ENCODE results near the gene DLGAP1.

The DLGAP1 gene

GRCh38 chr18:3683483-3683882 is 771.6 kb downstream of the DLGAP1 start (continued):
- TF ChIP-seq, protein P1, sequence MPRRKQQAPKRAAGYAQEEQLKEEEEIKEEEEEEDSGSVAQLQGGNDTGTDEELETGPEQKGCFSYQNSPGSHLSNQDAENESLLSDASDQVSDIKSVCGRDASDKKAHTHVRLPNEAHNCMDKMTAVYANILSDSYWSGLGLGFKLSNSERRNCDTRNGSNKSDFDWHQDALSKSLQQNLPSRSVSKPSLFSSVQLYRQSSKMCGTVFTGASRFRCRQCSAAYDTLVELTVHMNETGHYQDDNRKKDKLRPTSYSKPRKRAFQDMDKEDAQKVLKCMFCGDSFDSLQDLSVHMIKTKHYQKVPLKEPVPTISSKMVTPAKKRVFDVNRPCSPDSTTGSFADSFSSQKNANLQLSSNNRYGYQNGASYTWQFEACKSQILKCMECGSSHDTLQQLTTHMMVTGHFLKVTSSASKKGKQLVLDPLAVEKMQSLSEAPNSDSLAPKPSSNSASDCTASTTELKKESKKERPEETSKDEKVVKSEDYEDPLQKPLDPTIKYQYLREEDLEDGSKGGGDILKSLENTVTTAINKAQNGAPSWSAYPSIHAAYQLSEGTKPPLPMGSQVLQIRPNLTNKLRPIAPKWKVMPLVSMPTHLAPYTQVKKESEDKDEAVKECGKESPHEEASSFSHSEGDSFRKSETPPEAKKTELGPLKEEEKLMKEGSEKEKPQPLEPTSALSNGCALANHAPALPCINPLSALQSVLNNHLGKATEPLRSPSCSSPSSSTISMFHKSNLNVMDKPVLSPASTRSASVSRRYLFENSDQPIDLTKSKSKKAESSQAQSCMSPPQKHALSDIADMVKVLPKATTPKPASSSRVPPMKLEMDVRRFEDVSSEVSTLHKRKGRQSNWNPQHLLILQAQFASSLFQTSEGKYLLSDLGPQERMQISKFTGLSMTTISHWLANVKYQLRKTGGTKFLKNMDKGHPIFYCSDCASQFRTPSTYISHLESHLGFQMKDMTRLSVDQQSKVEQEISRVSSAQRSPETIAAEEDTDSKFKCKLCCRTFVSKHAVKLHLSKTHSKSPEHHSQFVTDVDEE (CRISPR knock-in tag; IDR thresholded peaks at IDR 0.05), result no peak
- no peak for TF ChIP-seq ZC3H10 (CRISPR knock-in tag; IDR thresholded peaks at IDR 0.05)
- no peak for TF ChIP-seq ZNF565 (CRISPR knock-in tag; conservative IDR thresholded peaks at IDR 0.05; ENCODE audit: low read depth)

GRCh38 chr18:3682061-3682460 is 773.0 kb downstream of the DLGAP1 start:
- TF ChIP-seq GLIS3 (CRISPR knock-in tag; IDR thresholded peaks at IDR 0.05) (no peak), POU6F1 (CRISPR knock-in tag; IDR thresholded peaks at IDR 0.05; ENCODE audit: borderline replicate concordance, low read depth) (no peak), OSR1 (CRISPR knock-in tag; IDR thresholded peaks at IDR 0.05) (no peak), ZC3H10 (CRISPR knock-in tag; IDR thresholded peaks at IDR 0.05) (no peak), SNAI2 (CRISPR knock-in tag; IDR thresholded peaks at IDR 0.05) (no peak), CSDC2 (CRISPR knock-in tag; IDR thresholded peaks at IDR 0.05) (no peak), TOX (CRISPR knock-in tag; IDR thresholded peaks at IDR 0.05; ENCODE audit: borderline replicate concordance) (no peak)
- TF ChIP-seq, protein P2, sequence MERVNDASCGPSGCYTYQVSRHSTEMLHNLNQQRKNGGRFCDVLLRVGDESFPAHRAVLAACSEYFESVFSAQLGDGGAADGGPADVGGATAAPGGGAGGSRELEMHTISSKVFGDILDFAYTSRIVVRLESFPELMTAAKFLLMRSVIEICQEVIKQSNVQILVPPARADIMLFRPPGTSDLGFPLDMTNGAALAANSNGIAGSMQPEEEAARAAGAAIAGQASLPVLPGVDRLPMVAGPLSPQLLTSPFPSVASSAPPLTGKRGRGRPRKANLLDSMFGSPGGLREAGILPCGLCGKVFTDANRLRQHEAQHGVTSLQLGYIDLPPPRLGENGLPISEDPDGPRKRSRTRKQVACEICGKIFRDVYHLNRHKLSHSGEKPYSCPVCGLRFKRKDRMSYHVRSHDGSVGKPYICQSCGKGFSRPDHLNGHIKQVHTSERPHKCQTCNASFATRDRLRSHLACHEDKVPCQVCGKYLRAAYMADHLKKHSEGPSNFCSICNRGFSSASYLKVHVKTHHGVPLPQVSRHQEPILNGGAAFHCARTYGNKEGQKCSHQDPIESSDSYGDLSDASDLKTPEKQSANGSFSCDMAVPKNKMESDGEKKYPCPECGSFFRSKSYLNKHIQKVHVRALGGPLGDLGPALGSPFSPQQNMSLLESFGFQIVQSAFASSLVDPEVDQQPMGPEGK (CRISPR knock-in tag; IDR thresholded peaks at IDR 0.05; ENCODE audit: borderline replicate concordance), result no peak
- no peak for ATAC-seq

DNA sequence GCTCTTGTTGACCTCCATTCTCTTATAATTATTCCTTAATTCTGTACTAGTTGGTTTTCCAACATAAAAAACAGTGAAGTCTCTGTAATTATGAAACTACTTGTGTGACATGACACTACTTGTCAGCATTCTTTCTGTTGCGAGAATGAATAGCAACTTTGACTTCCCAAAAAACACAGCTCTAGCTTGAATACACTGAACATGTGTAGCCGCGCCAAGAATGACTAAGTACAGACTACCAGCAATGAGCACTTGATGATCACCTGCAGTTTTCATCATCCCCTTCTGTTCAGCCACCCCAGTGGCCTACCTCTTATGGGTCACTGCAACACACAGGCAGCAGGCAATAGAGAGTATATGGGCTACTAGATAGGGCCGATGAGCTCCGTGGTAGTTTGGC is 775.9 kb downstream of the DLGAP1 start:
- TF ChIP-seq RARB (CRISPR knock-in tag; IDR thresholded peaks at IDR 0.05), result no peak
- no peak for TF ChIP-seq OSR1 (CRISPR knock-in tag; IDR thresholded peaks at IDR 0.05)
- TF ChIP-seq CSRNP3 (CRISPR knock-in tag; IDR thresholded peaks at IDR 0.05), result no peak
- no peak for TF ChIP-seq ZNF8 (CRISPR knock-in tag; IDR thresholded peaks at IDR 0.05)
- TF ChIP-seq POU6F1 (CRISPR knock-in tag; IDR thresholded peaks at IDR 0.05; ENCODE audit: borderline replicate concordance, low read depth), result no peak
- no peak for TF ChIP-seq BACH2 (CRISPR knock-in tag; IDR thresholded peaks at IDR 0.05; ENCODE audit: borderline replicate concordance)
- TF ChIP-seq ZFP30 (CRISPR knock-in tag; IDR thresholded peaks at IDR 0.05), result no peak
- TF ChIP-seq ZFP3 (CRISPR knock-in tag; IDR thresholded peaks at IDR 0.05), result no peak
- TF ChIP-seq ZNF70 (CRISPR knock-in tag; IDR thresholded peaks at IDR 0.05), result no peak
- TF ChIP-seq, protein P2 (CRISPR knock-in tag; IDR thresholded peaks at IDR 0.05; ENCODE audit: borderline replicate concordance), result no peak
- TF ChIP-seq ESRRG (CRISPR knock-in tag; IDR thresholded peaks at IDR 0.05), result no peak
- TF ChIP-seq ARNTL (CRISPR knock-in tag; IDR thresholded peaks at IDR 0.05; ENCODE audit: borderline replicate concordance, low read depth), result no peak
- TF ChIP-seq ZC3H10 (CRISPR knock-in tag; IDR thresholded peaks at IDR 0.05), result no peak
- TF ChIP-seq PPARA (CRISPR knock-in tag; IDR thresholded peaks at IDR 0.05; ENCODE audit: borderline replicate concordance), result no peak
- TF ChIP-seq ISL1 (CRISPR knock-in tag; IDR thresholded peaks at IDR 0.05), result no peak
- no peak for TF ChIP-seq TCF4 (CRISPR knock-in tag; IDR thresholded peaks at IDR 0.05; ENCODE audit: borderline replicate concordance)
- no peak for TF ChIP-seq GLIS3 (CRISPR knock-in tag; IDR thresholded peaks at IDR 0.05)
- no peak for TF ChIP-seq CREB5 (CRISPR knock-in tag; IDR thresholded peaks at IDR 0.05; ENCODE audit: low read depth)
- no peak for ATAC-seq

Data from SK-N-SH treated with all-trans-retinoic acid at 6 μM for 48 hours (cell line).